ENCODE measurements around the gene KCNIP1. TPM values are rescaled to one million over a fixed set of nuclear protein-coding genes. Genes with fewer than 3 reads are reported as not detected.

Gene KCNIP1
- total and polyA plus RNA-seq, 4 donors = 31.2 to 165 (median 111) TPM

- 21% methylated on average over 2 of the region's 6 CpGs for WGBS (ENCODE audit: insufficient coverage)
- peaks cover 51% of the 10 kb centered on the region for H3K4me1 ChIP-seq (ENCODE audit: control insufficient read depth, insufficient read depth, low read length)
- peak in 1 of 6 donors; percentile 59 for DNase-seq (ENCODE audit: low read depth in 4 of 6, low spot score in 6 of 6)
- H3K27ac ChIP-seq (ENCODE audit: low read depth, low read length) = no peak overlapping the region
- no peaks in the 10 kb centered on the region for H3K9me3 ChIP-seq (ENCODE audit: control insufficient read depth, insufficient read depth, low read length)
- no peak overlapping the region for H3K4me3 ChIP-seq (ENCODE audit: low read depth, low read length)
- H3K36me3 ChIP-seq (ENCODE audit: control insufficient read depth, insufficient read depth, low read length) = no peaks in the 10 kb centered on the region
- H3K27me3 ChIP-seq (ENCODE audit: control insufficient read depth, insufficient read depth, low read length) = no peaks in the 10 kb centered on the region
Observed at GRCh38 chr5:170611449-170612090, 107.8 kb downstream of the KCNIP1 start.

GRCh38 chr5:170612256-170612678 is 108.4 kb downstream of the KCNIP1 start:
- 28% methylated on average over 6 of the region's 6 CpGs for WGBS (ENCODE audit: insufficient coverage)
- H3K4me3 ChIP-seq (ENCODE audit: low read depth, low read length) = no peak overlapping the region
- no peak overlapping the region for H3K27ac ChIP-seq (ENCODE audit: low read depth, low read length)
- no peaks in the 10 kb centered on the region for H3K36me3 ChIP-seq (ENCODE audit: control insufficient read depth, insufficient read depth, low read length)
- H3K9me3 ChIP-seq (ENCODE audit: control insufficient read depth, insufficient read depth, low read length) = no peaks in the 10 kb centered on the region
- no peaks in the 10 kb centered on the region for H3K27me3 ChIP-seq (ENCODE audit: control insufficient read depth, insufficient read depth, low read length)
- peaks cover 53% of the 10 kb centered on the region for H3K4me1 ChIP-seq (ENCODE audit: control insufficient read depth, insufficient read depth, low read length)
- DNase-seq (ENCODE audit: low read depth in 4 of 6, low spot score in 6 of 6) = peak in 1 of 6 donors; percentile 93

- no peak overlapping the region for H3K4me3 ChIP-seq (ENCODE audit: low read depth, low read length)
- peaks cover 51% of the 10 kb centered on the region for H3K4me1 ChIP-seq (ENCODE audit: control insufficient read depth, insufficient read depth, low read length)
- no peaks in the 10 kb centered on the region for H3K27me3 ChIP-seq (ENCODE audit: control insufficient read depth, insufficient read depth, low read length)
- WGBS (ENCODE audit: insufficient coverage) = 40% methylated on average over 5 of the region's 5 CpGs
- H3K36me3 ChIP-seq (ENCODE audit: control insufficient read depth, insufficient read depth, low read length) = no peaks in the 10 kb centered on the region
- no peak overlapping the region for H3K27ac ChIP-seq (ENCODE audit: low read depth, low read length)
- H3K9me3 ChIP-seq (ENCODE audit: control insufficient read depth, insufficient read depth, low read length) = no peaks in the 10 kb centered on the region
- peak in 2 of 6 donors; percentile 49 to 84 for DNase-seq (ENCODE audit: low read depth in 4 of 6, low spot score in 6 of 6)
Observed at GRCh38 chr5:170614065-170614490, 110.3 kb downstream of the KCNIP1 start.

GRCh38 chr5:170614720-170615119 is 110.9 kb downstream of the KCNIP1 start:
- H3K4me3 ChIP-seq (ENCODE audit: low read depth, low read length) = no peak overlapping the region
- no peaks in the 10 kb centered on the region for H3K36me3 ChIP-seq (ENCODE audit: control insufficient read depth, insufficient read depth, low read length)
- no peaks in the 10 kb centered on the region for H3K9me3 ChIP-seq (ENCODE audit: control insufficient read depth, insufficient read depth, low read length)
- no peak for DNase-seq (ENCODE audit: low read depth in 4 of 6, low spot score in 6 of 6)
- 80% methylated on average over 3 of the region's 7 CpGs for WGBS (ENCODE audit: insufficient coverage)
- no peaks in the 10 kb centered on the region for H3K27me3 ChIP-seq (ENCODE audit: control insufficient read depth, insufficient read depth, low read length)
- H3K27ac ChIP-seq (ENCODE audit: low read depth, low read length) = no peak overlapping the region
- peaks cover 51% of the 10 kb centered on the region for H3K4me1 ChIP-seq (ENCODE audit: control insufficient read depth, insufficient read depth, low read length)

- Histone ChIP-seq H3K4me1 (ENCODE audit: control insufficient read depth, insufficient read depth, low read length) (peaks cover 33% of the 10 kb centered on the region), H3K4me3 (ENCODE audit: low read depth, low read length) (no peak overlapping the region), H3K27me3 (ENCODE audit: control insufficient read depth, insufficient read depth, low read length) (no peaks in the 10 kb centered on the region), H3K9me3 (ENCODE audit: control insufficient read depth, insufficient read depth, low read length) (no peaks in the 10 kb centered on the region), H3K36me3 (ENCODE audit: control insufficient read depth, insufficient read depth, low read length) (no peaks in the 10 kb centered on the region), H3K27ac (ENCODE audit: low read depth, low read length) (peak overlapping the region; percentile 43)
- DNase-seq (ENCODE audit: low read depth in 4 of 6, low spot score in 6 of 6) = peak in 2 of 6 donors; percentile 58 to 88
- 8% methylated on average over 3 of the region's 7 CpGs for WGBS (ENCODE audit: insufficient coverage)
Observed at GRCh38 chr5:170617533-170618490, 114.0 kb downstream of the KCNIP1 start.

- Histone ChIP-seq H3K4me1 (ENCODE audit: control insufficient read depth, insufficient read depth, low read length) (peaks cover 21% of the 10 kb centered on the region), H3K4me3 (ENCODE audit: low read depth, low read length) (no peak overlapping the region), H3K27me3 (ENCODE audit: control insufficient read depth, insufficient read depth, low read length) (no peaks in the 10 kb centered on the region), H3K27ac (ENCODE audit: low read depth, low read length) (no peak overlapping the region), H3K9me3 (ENCODE audit: control insufficient read depth, insufficient read depth, low read length) (no peaks in the 10 kb centered on the region), H3K36me3 (ENCODE audit: control insufficient read depth, insufficient read depth, low read length) (peaks cover 3% of the 10 kb centered on the region)
- DNase-seq (ENCODE audit: low read depth in 4 of 6, low spot score in 6 of 6) = no peak
- WGBS (ENCODE audit: insufficient coverage) = no CpG with 5 or more reads among the region's 1 CpG
Observed at GRCh38 chr5:170619869-170620268, 116.0 kb downstream of the KCNIP1 start.

- WGBS (ENCODE audit: insufficient coverage) = 91% methylated on average over 12 of the region's 16 CpGs
- Histone ChIP-seq H3K27ac (ENCODE audit: low read depth, low read length) (no peak overlapping the region), H3K9me3 (ENCODE audit: control insufficient read depth, insufficient read depth, low read length) (no peaks in the 10 kb centered on the region), H3K27me3 (ENCODE audit: control insufficient read depth, insufficient read depth, low read length) (no peaks in the 10 kb centered on the region), H3K4me3 (ENCODE audit: low read depth, low read length) (no peak overlapping the region), H3K36me3 (ENCODE audit: control insufficient read depth, insufficient read depth, low read length) (peaks cover 5% of the 10 kb centered on the region), H3K4me1 (ENCODE audit: control insufficient read depth, insufficient read depth, low read length) (peaks cover 26% of the 10 kb centered on the region)
- no peak for DNase-seq (ENCODE audit: low read depth in 4 of 6, low spot score in 6 of 6)
Observed at GRCh38 chr5:170622933-170623332, 119.1 kb downstream of the KCNIP1 start.

- Histone ChIP-seq H3K27me3 (ENCODE audit: control insufficient read depth, insufficient read depth, low read length) (no peaks in the 10 kb centered on the region), H3K36me3 (ENCODE audit: control insufficient read depth, insufficient read depth, low read length) (peaks cover 5% of the 10 kb centered on the region), H3K27ac (ENCODE audit: low read depth, low read length) (no peak overlapping the region), H3K4me3 (ENCODE audit: low read depth, low read length) (no peak overlapping the region), H3K9me3 (ENCODE audit: control insufficient read depth, insufficient read depth, low read length) (no peaks in the 10 kb centered on the region), H3K4me1 (ENCODE audit: control insufficient read depth, insufficient read depth, low read length) (peaks cover 29% of the 10 kb centered on the region)
- peak in 2 of 6 donors; percentile 74 to 87 for DNase-seq (ENCODE audit: low read depth in 4 of 6, low spot score in 6 of 6)
- WGBS (ENCODE audit: insufficient coverage) = 55% methylated on average over 14 of the region's 16 CpGs
Observed at GRCh38 chr5:170623576-170624181, 119.9 kb downstream of the KCNIP1 start.
